Measurements from ENCODE around the gene DDX10.
"Not testable (repeated sequence)": the region's sequence is repeated elsewhere in the genome, so short reads cannot be mapped to it uniquely, and the experiment has no call there.

Gene DDX10

GRCh38 chr11:108823960-108824359 lies 159.1 kb downstream of the DDX10 start:
- not testable (repeated sequence) for DNase-seq (ENCODE audit: low spot score)

GRCh38 chr11:108824545-108824944 lies 159.7 kb downstream of the DDX10 start:
- DNase-seq (ENCODE audit: low spot score): no peak

DNA sequence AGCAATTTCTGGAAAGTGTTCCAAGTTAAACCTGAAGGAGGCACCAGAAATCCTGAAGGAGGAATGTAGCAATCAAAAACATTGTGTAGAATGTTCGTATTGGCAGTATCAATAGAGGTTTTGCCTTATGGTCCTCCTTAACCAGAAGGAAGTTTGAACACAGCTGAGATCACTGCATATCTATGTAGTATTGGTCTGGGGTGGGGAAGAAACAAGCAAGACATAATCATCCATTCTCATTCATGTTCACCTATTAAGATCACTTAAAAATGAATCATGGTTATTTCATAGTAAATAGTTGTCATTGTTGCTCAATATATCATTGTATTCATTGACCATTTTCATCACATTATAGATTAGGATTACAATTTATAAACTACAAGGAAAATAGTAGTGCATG lies 160.5 kb downstream of the DDX10 start:
- no peak for DNase-seq (ENCODE audit: low spot score)

DNA sequence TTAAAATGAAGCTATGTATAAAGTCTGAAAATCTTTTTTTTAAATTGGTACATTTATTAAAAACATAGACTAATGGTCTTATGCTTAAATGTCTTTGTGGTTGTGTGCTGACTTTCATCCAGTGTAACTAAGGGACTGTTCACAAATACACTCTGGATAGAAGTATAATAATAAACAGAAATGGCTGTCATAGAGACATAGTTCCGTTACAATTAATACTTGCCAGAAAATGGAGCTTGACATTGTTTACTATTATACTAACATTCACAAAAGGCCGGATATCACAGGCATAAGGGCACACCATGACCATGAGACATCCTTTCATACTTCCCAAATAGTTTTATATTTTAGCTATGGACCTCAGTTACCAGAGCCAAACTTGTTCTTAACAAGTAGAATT lies 161.3 kb downstream of the DDX10 start:
- DNase-seq (ENCODE audit: low spot score): no peak

GRCh38 chr11:108835624-108836023 lies 170.8 kb downstream of the DDX10 start:
- no peak for DNase-seq (ENCODE audit: low spot score)

DNA sequence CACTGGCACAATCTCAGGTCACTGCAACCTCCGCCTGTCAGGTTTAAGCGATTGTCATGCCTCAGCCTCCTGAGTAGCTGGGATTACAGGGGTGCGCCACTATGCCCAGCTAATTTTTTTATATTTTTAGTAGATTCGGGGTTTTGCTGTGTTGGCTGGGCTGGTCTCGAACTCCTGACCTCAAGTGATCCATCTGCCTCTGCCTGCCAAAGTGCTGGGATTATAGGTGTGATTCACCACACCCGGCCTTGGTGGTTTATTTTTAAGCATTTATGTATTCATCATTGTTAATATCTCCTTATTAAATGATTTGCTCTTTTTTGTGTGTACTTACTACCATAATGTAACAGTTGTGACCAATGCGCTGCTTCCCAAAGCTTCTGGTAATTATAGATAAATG lies 171.7 kb downstream of the DDX10 start:
- no peak for DNase-seq (ENCODE audit: low spot score)

GRCh38 chr11:108838102-108838791 lies 173.4 kb downstream of the DDX10 start:
- no peak for DNase-seq (ENCODE audit: low spot score)

- DNase-seq (ENCODE audit: low spot score): no peak
Measured at GRCh38 chr11:108838792-108839105, 173.9 kb downstream of the DDX10 start.

- no peak for DNase-seq (ENCODE audit: low spot score)
Measured at GRCh38 chr11:108846009-108846408, 181.1 kb downstream of the DDX10 start.

GRCh38 chr11:108847298-108847990 lies 182.6 kb downstream of the DDX10 start:
- no peak for DNase-seq (ENCODE audit: low spot score)

GRCh38 chr11:108851781-108852180 lies 186.9 kb downstream of the DDX10 start:
- no peak for DNase-seq (ENCODE audit: low spot score)

- DNase-seq (ENCODE audit: low spot score): no peak
Measured at GRCh38 chr11:108852701-108853100, 187.8 kb downstream of the DDX10 start.

DNA sequence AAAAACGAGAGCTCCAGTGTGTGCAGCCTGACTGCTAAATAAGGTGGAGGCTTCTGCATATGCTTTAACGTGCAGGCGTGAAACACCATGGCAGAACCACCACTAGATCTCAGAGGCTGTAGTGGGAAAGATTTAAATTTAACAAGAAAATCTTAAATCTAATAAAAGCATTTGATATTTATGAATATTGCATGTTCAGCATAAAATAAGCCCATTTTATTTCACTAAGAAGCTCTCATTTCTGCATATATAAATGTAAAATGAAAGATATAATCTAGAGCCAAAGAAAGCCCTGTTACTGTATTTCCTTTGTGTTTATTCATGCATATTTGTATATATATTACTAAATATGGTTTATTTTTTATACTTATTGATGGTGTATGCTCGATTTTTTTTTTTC lies 188.3 kb downstream of the DDX10 start:
- no peak for DNase-seq (ENCODE audit: low spot score)

GRCh38 chr11:108853864-108854263 lies 189.0 kb downstream of the DDX10 start:
- peak; percentile 7 for DNase-seq (ENCODE audit: low spot score)

GRCh38 chr11:108854346-108854745 lies 189.5 kb downstream of the DDX10 start:
- no peak for DNase-seq (ENCODE audit: low spot score)

- DNase-seq (ENCODE audit: low spot score): no peak
Measured at GRCh38 chr11:108857382-108857781, 192.5 kb downstream of the DDX10 start.

DNA sequence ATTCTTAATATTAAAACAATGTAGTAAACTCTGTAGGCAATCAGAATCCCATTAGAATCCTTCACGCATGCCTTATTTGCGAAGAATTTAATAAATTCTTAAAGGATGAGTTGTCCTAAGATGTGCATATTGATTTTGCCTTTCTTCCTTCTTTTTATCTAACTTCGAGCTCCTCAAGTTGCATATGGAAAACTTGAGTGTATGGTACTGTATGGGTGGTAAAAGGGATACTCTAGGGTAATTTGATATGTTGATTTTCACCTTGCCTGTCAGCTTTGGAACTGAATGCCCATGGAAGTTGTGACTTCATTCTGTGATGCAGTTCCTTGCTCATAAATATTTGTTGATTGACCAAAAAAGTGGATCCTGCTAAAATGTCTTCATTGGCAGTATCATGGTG lies 193.8 kb downstream of the DDX10 start:
- DNase-seq (ENCODE audit: low spot score): no peak

DNA sequence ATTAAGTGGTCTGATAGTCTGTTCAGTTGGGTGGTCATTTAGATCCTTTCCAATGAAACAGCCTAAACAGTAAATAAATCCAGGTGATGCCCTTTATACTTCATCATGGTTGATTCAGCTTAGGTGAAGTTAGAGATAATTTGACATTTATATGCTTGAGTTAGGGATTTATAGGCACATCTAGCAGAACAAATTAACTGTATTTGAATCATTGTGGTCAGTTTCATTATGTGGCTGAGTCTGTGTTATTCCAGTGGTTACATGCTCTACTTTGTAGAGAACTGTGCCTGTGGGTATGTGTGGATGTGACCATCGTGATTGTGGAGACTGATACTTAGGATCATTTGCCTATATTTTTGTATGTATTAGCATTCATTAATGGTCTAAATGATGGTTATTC lies 194.6 kb downstream of the DDX10 start:
- no peak for DNase-seq (ENCODE audit: low spot score)

DNA sequence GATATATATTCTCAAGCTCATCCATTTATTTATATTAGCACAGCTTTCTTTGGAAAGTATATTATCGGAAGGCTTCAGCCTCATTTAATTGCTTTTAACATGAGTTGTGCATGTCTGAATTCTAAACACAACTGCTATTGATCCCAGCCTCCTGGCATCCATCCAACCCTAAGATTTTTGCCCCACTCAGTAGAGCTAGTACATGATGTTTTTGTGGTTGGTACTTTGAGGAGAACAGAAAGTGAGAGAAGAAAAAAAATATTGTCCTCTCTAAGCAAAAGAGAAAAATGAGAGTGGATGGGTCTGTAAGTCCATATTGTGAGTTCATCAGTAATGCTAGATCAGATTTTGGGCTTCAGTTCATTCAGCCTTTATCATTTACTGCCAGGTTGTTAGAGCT lies 198.7 kb downstream of the DDX10 start:
- DNase-seq (ENCODE audit: low spot score): peak; percentile 7

GRCh38 chr11:108865406-108865805 lies 200.5 kb downstream of the DDX10 start:
- no peak for DNase-seq (ENCODE audit: low spot score)

GRCh38 chr11:108866781-108867180 lies 201.9 kb downstream of the DDX10 start:
- DNase-seq (ENCODE audit: low spot score): no peak

DNA sequence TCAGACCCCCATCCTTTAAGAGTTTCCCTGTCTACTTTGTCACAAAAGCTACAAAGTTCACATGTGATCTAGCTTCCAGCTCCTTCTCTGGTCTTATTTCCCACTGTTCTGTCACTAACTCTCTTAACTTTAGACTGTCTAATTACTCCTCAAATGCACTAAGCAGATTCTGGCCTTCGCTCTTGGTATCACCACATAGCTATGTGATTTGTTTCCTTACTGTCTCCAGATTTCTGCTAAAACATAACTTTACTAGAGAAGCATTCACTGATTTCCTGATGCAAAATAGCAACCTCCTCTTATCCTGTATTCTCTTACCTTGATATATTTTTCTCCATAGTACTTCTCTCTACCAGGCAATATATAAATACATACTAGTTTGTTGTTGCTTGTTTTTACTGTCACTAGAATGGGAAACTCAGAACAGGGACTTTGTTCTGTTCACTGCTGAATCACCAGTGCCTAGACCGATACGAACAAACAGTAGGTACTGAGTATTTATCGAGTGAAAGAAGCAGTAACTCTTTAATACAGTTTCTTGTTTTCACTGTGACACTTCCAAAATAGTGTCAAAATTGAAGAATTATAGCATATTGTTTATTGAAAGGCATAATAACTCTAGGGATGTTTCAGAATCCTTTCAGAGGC lies 205.6 kb downstream of the DDX10 start:
- DNase-seq (ENCODE audit: low spot score): no peak

DNA sequence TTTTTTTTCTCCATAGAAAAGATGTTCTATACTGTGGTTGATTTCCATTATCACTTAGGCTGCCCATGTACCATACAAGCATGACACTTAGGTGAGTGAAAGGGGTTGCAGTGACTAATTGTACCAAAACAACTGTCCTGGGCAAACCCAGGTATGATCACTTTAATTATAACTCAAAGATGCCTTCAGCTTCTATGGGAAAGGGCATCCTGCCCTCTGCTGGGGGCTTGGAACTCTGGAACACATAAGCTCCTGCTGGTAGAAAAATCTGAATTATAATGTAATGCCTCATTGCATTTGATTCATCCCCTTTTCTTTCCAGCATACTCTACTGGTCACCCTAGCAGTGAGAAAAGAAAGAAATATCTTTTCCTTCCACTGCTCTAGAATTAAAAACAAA lies 206.3 kb downstream of the DDX10 start:
- peak; percentile 24 for DNase-seq (ENCODE audit: low spot score)

DNA sequence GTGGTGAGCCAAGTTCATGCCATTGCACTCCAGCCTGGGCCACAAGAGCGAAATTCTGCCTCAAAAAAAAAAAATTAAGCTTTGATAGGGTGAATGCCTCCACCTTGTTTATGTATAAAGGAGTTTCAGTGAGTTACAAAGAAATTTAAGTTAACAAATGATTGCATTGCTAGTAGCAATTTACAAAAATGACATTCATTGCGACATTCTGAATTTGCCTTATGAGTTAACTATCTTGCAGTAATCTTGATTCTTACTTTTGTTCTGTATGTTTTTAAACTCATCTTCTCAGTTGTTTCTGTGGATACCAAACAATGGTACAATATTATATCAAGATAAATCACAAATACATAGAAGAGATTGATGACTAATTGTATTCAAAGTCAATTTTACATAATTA lies 207.0 kb downstream of the DDX10 start:
- no peak for DNase-seq (ENCODE audit: low spot score)

All from Ammon's horn (tissue), 1 donor.